Measurements from ENCODE around the gene CELF2. TPM values are rescaled to one million over a fixed set of nuclear protein-coding genes. Genes with fewer than 3 reads are reported as not detected.
A peak's percentile ranks its signal among the peaks of the same experiment; 100 is the strongest.

Gene CELF2
- total RNA-seq, 1 experiment from 2014 or later = 0.76 TPM

DNA sequence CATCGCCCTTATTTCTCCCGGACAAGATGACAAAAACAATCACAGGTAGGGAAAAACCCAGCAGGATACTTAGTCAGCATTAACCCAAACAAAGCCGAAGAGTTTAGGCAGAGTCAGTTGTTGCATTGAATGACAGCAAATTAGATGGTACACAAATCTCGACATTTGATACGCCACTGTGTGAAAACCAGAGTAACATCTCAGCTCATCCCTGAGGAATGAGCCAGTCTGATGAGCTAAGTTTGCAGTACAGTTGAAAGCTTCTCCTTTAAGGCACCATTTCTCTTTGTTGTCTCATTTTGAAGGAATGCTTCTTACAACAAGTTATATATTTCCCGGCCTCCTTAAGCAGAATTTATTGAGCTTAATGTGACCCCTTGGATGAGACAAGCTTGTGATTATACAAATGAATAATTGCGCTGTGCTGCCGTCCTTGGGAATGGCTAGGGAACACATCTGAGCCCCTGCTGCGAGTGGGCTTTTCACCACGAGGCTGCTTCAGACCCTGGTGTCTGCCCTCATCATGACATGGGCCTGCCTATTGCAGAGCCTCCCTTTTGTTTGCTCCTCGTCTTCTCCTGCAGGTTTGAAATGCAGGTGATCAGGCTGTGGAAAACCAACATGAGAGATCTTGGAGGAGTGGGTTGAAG, 137.3 kb downstream of the CELF2 start:
- no peak for DNase-seq (ENCODE audit: low read depth)

DNA sequence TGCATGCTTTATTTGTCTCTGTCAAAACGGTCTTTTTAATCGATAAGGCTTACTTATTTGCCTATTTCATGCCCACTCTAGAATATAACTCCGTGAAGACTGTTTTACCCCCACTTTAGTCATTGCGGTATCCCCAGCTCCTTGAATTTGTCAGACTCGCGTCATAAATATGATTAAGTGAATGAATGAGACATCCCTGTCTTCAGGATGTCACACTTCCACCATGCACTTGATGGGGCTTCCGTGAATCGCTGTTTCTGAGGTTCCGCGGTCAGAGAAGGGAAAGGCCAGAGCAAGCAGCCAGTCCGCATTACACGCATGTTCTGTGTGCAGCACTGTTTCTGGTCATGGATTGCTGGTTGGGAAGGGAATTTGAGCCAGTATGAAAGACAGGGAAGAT, 138.8 kb downstream of the CELF2 start:
- no peak for DNase-seq (ENCODE audit: low read depth)

DNA sequence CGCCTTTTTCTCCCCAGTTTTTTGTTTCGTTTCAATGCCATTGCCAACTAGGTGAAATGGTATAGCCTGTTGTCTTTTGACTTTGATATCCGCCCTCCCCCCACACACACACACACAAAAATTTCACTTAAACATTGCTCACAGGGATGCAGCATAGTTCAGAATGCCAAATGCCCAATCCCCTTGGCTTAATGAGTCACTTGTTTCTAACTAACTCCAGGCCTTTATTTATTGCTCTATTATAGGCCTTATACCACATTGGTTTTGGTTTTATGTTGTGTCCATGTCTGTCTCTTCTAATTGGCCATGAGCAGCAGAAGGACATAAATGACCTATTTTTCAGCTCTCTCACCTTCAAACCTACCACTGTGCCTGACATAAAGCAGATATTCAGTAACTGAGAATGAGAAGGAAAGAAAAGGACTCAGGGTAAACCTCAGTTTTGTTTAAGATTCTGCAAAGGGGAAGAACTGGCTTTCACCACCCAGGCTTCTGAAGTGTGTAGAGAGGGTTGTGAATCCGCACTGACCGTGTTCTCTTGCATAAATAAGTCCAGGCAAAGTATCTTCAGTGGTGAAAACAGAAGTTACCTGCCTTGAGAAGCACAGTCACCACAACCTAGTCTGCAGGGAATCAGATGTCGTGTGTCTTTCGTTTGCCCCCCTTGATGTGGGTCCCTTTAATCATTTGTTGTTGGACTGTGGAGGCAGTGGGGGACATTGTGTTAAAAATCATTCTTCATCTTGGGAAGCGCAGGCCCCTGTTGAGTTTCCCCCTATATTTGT, 139.8 kb downstream of the CELF2 start:
- no peak for DNase-seq (ENCODE audit: low read depth)

DNA sequence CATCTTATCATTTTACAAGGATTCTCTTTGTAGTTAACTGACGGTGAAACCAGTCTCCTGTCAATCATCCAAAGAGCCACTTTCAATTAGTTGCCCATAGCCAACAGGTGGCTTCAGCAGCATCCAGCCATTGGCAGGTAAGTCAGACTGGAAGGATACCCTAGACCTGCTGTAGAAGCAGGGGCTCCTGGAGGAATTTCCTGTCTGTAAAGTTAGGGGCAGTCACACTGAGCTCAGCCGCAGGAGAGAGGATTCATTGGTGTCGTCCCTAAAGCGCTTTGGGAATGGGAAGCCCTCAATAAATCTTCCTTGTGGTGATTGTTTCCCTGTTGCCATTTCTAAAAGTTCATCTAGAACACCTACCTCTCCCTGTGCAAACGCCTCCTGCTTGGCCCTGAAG, 140.4 kb downstream of the CELF2 start:
- no peak for DNase-seq (ENCODE audit: low read depth)

- no peak for DNase-seq (ENCODE audit: low read depth)
These were observed 142.0 kb downstream of the CELF2 start for GRCh38 chr10:11159543-11160215.

DNA sequence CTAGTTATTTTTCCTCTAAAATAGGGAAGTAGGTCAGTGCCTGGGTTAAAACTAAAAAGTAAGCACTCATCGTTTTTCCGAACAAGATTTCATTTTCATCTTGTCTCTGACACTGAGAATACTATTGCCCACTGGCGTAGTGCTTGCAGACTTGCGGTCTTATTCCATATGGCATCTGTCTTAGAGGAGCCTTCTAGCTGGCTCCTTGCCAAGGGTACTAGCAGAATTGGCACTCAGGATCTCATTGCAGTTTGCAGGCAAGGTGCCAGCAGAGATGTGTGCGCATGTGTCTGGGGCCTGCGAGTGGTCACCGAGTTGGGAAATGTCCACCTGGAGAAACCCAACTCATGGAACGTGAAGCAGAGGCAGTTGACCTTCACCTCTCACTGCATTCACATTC, 143.4 kb downstream of the CELF2 start:
- no peak for DNase-seq (ENCODE audit: low read depth)

- no peak for DNase-seq (ENCODE audit: low read depth)
These were observed 144.2 kb downstream of the CELF2 start for GRCh38 chr10:11161910-11162309.

GRCh38 chr10:11162828-11163599, 145.3 kb downstream of the CELF2 start:
- DNase-seq (ENCODE audit: low read depth) = no peak

DNA sequence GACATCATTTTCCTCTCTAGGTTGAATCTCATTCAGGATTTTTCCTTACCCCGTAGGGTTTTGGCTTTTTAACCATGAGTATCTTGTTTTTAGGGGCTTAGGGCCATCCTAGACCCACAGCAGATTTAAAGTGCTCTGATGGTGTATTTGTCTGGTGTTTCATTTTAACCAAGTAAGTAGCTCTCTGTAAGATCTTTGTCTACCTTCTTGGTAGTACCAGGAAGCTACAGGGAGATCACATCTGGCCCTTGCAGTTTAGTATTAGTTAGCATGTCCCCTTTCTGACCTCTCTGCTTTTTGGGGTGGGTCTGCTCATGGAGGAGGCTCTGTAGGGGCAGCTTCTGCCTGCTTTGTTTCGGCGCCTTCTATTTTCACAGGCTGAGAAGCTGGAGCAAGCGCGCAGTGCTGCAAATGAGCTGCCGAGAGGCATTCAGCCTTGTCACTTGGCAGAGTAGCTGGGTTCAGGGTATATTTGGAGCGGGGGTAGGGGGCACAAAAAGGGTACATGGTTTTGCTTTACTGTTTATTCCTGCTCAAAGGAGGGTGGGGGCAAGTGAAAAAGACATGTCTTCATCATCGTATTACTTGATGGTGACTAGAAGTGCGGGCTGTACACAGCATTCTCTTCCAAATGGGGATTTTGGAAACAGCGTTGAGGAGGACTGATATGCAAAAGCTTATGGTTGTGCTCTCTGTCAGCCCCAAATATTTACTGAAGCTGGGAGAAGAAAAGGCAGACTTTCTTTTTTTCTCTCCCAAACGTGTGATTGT, 146.3 kb downstream of the CELF2 start:
- no peak for DNase-seq (ENCODE audit: low read depth)

DNA sequence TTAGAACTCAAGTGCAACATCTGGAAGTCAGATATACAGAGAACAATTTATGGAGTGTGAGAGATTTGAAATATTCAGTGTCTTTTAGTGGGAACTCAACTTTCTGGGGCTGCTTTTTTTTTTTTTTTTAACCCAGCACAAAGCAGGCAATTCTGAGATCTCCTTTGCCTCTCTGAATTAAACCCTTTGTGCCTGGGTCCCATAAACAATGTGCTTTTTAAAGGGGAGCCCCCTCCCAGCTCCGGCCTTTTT, 146.8 kb downstream of the CELF2 start:
- DNase-seq (ENCODE audit: low read depth) = no peak

- DNase-seq (ENCODE audit: low read depth) = peak; percentile 28
These were observed 147.3 kb downstream of the CELF2 start for GRCh38 chr10:11164803-11165590.

- DNase-seq (ENCODE audit: low read depth) = peak; percentile 0
These were observed 148.2 kb downstream of the CELF2 start for GRCh38 chr10:11165591-11166543.

- DNase-seq (ENCODE audit: low read depth) = no peak
These were observed 148.9 kb downstream of the CELF2 start for GRCh38 chr10:11166550-11166949.

DNA sequence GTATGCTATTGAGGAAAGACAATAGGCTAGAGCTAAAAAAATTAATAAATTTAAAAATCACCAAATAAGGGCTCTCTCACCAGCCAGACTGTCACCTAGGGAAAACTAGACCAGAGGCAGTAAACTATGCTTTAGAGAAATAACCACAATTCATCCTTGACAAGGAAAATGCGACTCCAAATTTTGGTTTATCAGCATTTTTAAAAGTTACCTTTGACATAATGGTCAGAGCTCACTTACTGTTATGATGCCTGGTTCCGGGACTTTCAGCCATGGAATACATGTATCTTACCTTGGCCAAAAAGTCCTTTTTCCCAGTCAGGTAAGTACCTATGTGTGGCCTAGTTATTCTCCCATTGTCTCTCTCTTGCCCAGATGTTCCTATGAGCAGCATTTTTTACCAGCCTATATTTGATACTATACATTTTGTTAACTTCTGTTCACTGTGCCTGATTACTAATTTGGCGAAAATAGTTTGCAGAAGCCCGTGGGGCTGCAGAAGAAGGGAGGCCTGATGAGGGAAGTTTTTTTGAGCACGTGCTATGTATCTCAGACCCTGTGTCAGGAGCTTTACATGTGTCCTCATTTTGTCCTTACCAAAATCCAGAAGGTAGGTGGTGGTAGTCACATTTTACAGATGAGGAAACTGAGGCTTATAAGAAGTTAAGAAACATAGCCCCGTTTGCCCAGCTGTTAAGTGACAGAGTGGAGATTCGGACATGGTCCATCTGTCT, 149.7 kb downstream of the CELF2 start:
- DNase-seq (ENCODE audit: low read depth) = no peak

GRCh38 chr10:11168423-11169090, 150.9 kb downstream of the CELF2 start:
- DNase-seq (ENCODE audit: low read depth) = no peak

DNA sequence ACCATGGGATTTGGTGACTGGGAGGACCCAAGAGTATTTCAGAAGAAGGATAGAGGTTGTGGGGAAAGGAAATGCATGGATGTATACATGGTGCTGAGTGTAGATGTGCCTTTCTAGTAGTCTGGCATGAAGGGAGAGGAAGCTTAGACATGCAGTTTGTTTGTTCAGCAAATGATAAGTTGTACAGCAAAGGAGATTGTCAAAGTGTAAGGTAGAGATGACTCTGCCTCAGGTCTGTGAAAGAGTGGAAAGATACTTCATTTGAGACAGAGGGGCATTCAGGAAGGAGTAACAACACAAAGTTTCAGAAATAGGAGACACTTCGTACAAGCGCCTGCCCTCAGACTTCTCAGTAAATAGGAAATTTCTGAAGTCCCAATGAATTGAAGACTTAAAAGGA, 152.3 kb downstream of the CELF2 start:
- no peak for DNase-seq (ENCODE audit: low read depth)

- no peak for DNase-seq (ENCODE audit: low read depth)
These were observed 152.9 kb downstream of the CELF2 start for GRCh38 chr10:11170574-11170973.
